GM19468 (cell line): ENCODE measurements around the gene IST1.

ENCODE experiments used
- ATAC-seq: cut with Tn5 transposase; IDR thresholded peaks from one replicate; pipeline ENCODE4 v1.9.1; 2021; ENCODE audit warnings: mild to moderate bottlenecking, moderate library complexity, moderate number of reproducible peaks; ENCODE audit not compliant: unreplicated experiment; ENCODE audit errors: extremely low read depth

The IST1 gene

GRCh38 chr16:71954699-71955195 lies 59.4 kb downstream of the IST1 start:
- no peak for ATAC-seq

- ATAC-seq: no peak
Measured at GRCh38 chr16:71956486-71956885, 61.2 kb downstream of the IST1 start.

- ATAC-seq: peak; percentile 39
Measured at GRCh38 chr16:71961066-71962039, 66.0 kb downstream of the IST1 start.

- ATAC-seq: no peak
Measured at GRCh38 chr16:71963125-71963875, 68.0 kb downstream of the IST1 start.

GRCh38 chr16:71965223-71965622 lies 69.9 kb downstream of the IST1 start:
- ATAC-seq: no peak

GRCh38 chr16:71966932-71967331 lies 71.6 kb downstream of the IST1 start:
- ATAC-seq: no peak

- ATAC-seq: no peak
Measured at GRCh38 chr16:71969353-71969752, 74.0 kb downstream of the IST1 start.

GRCh38 chr16:71971571-71971970 lies 76.2 kb downstream of the IST1 start:
- ATAC-seq: no peak

GRCh38 chr16:71972356-71972755 lies 77.0 kb downstream of the IST1 start:
- ATAC-seq: no peak

GRCh38 chr16:71973001-71973400 lies 77.7 kb downstream of the IST1 start:
- no peak for ATAC-seq

GRCh38 chr16:71974068-71974818 lies 78.9 kb downstream of the IST1 start:
- ATAC-seq: no peak
